Endothelial cell of umbilical vein (primary cell): Measurements from ENCODE around the gene ITIH5.

Experiments used
- CTCF ChIP-seq, 2 donors: IDR thresholded peaks; 1 replicate in 1 of 2; 2 replicates in 1 of 2; pipeline ENCODE4 v1.5.1; 2011; ENCODE audit warnings: low read length in 2 of 2, mild to moderate bottlenecking in 2 of 2, moderate library complexity in 2 of 2, control low read depth in 1 of 2, inconsistent platforms in 1 of 2, low read depth in 1 of 2; ENCODE audit not compliant: insufficient read depth in 1 of 2; ENCODE audit errors: extremely low read depth in 1 of 2
- EZH2 ChIP-seq: IDR thresholded peaks from 2 replicates; pipeline ENCODE4 v1.6.1; 2012; ENCODE audit warnings: borderline replicate concordance, low read depth, mild to moderate bottlenecking, moderate library complexity, low read length, inconsistent platforms; ENCODE audit not compliant: severe bottlenecking
- FOS ChIP-seq: IDR thresholded peaks from 2 replicates; pipeline ENCODE4 v1.6.1; 2011; ENCODE audit warnings: mild to moderate bottlenecking, low read length, moderate library complexity, borderline replicate concordance; ENCODE audit not compliant: insufficient read depth
- MAX ChIP-seq: IDR thresholded peaks from 2 replicates; pipeline ENCODE4 v1.6.1; 2011; ENCODE audit not compliant: insufficient read depth, insufficient read length
- MYC ChIP-seq: IDR thresholded peaks from one replicate; pipeline ENCODE4 v1.6.1; 2011; ENCODE audit warnings: mild to moderate bottlenecking, low read depth, low read length
- POLR2A ChIP-seq: IDR thresholded peaks from 2 replicates; pipeline ENCODE4 v1.6.1; 2012; ENCODE audit warnings: low read depth, mild to moderate bottlenecking, control low read depth, low read length
- POLR2AphosphoS5 ChIP-seq: IDR thresholded peaks from 2 replicates; pipeline ENCODE4 v1.6.1; 2012; ENCODE audit warnings: low read depth, mild to moderate bottlenecking, control low read depth, low read length, moderate library complexity; ENCODE audit not compliant: insufficient read depth

GRCh38 chr10:7707102-7707501 lies 40.3 kb upstream of the ITIH5 start:
- TF ChIP-seq POLR2A (no peak), CTCF (IDR thresholded peaks at IDR 0.05; ENCODE audit: extremely low read depth in 1 of 2, insufficient read depth in 1 of 2, low read depth in 1 of 2, low read length in 2 of 2) (no peak), MYC (no peak), MAX (no peak), POLR2AphosphoS5 (no peak), FOS (no peak), EZH2 (no peak)
